NCI-H1417 treated with DMSO at 0.1 percent for 48 hours (cell line): ENCODE measurements around the gene ADAMTS20.
"Not testable (repeated sequence)": the region's sequence is repeated elsewhere in the genome, so short reads cannot be mapped to it uniquely, and the experiment has no call there.

Source experiments
- DNase-seq: peaks from one replicate; lab custom pipeline; 2025; lab: John Stamatoyannopoulos, UW

Gene ADAMTS20

GRCh38 chr12:43360001-43360400 lies 192.0 kb downstream of the ADAMTS20 start:
- DNase-seq: not testable (repeated sequence)

- no peak for DNase-seq
Observed at GRCh38 chr12:43357141-43357540, 194.9 kb downstream of the ADAMTS20 start.

GRCh38 chr12:43352001-43352400 lies 200.0 kb downstream of the ADAMTS20 start:
- no peak for DNase-seq

DNA sequence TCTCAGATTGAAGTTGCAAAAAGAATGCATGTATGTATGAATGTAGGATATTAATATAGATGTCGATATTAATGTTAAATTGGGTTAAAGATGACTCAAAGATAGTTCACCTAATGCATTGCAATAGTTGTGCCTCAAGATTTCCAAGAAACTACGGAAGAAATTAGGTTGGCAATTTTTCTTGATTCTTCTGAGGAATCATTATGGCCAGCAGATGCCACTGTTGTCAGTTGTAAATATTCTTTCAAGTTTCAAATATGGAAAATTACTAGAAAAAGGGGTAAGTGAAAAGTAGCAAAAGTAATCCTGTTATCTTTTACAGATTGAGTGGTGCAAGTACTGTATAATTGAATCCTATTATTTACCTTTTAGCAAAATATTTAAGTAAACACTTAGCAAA lies 202.1 kb downstream of the ADAMTS20 start:
- DNase-seq: no peak

DNA sequence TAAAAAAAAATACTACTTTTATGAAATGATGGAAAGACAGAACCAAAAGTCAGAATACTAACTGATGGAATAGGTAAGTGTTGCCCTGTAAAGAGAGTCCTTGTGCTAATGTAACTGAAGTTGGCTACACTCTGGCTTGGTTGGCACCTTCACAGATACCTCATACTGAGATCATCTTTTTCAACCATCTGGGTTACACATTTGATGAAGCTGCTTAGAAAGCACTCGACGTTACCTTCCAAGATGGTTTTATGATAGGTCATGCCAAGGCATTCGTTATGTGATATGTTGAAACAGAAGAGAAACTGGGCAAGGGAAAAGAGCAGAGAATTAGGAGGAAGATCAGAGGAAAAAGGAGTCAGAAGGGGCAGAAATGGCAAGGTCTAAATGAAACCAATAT lies 203.8 kb downstream of the ADAMTS20 start:
- DNase-seq: no peak

DNA sequence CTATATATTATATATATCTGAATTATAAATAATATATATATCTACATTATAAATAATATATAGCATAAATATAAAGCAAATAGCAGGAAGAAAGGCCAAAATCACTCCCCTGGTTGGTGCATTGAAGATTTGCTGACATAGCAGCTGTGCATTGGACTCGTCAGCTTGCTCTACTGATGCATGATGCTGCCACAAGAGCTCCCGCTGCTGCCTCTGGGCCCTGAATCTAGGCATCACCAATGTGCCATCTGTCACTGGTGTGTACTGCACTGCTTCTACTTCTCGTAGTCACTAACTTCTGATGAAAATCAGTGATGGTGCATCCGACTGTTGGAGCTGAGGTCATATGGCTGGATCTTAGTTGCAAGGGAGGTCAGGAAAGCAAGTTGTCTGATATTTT lies 205.0 kb downstream of the ADAMTS20 start:
- DNase-seq: no peak

DNA sequence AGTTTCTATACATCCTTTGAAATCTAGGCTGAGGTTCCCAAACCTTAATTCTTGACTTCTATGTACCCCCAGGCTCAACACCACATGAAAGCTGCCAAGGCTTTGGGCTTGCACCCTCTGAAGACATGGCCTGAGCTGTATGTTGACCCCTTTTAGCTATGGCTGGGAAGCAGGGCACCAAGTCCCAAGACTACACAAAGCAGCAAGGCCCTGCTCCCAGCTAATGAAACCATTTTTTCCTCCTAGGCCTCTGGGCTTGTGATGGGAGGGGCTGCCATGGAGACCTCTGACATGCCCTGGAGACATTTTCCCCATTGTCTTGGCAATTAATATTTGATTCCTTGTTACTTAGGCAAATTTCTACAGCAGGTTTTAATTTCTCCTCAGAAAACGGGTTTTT lies 207.0 kb downstream of the ADAMTS20 start:
- DNase-seq: no peak

- not testable (repeated sequence) for DNase-seq
Observed at GRCh38 chr12:43341785-43342313, 210.2 kb downstream of the ADAMTS20 start.

- peak; percentile 69 for DNase-seq
Observed at GRCh38 chr12:43338848-43339526, 213.0 kb downstream of the ADAMTS20 start.

DNA sequence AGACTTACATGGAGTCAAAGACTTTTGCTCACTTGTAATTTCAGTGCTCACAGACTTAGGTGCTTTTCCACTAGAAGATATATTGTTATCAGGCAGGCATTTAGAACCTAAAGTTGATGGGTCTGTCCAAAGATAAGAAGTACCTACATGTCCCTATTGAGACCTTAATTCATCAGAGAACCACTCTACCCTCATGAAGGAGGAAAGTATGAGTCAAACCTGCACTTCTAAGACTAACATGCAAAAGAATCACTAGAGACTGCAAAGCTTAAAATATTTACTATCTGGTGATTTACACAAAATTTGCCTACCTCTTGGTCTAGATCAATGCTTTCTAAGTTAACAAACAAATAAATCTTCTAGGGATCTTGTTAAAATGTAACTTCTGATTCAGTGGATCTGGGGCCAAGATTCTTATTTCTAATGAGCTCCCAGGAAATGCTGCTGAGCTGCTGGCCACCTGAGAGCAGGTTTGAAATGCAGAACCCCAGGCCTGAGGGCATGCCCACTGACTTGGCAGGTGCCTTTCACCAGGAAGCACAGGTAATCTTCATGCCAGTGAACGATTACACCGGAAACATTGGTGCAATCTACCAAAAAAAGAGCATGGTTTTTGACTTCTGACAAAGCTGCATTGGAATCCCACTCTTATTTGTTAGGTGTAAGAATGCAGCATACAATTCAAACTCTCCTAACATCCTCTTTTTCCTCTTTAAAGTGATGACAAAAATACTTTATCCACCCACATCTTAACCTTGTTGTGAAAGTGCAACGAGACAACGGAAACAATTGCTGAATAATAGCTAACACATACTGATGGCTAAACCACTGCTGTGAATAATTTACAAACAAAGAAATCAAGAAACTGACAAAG lies 214.2 kb downstream of the ADAMTS20 start:
- no peak for DNase-seq

- DNase-seq: no peak
Observed at GRCh38 chr12:43336962-43337555, 214.9 kb downstream of the ADAMTS20 start.

GRCh38 chr12:43333644-43334043 lies 218.4 kb downstream of the ADAMTS20 start:
- no peak for DNase-seq

- no peak for DNase-seq
Observed at GRCh38 chr12:43332977-43333640, 218.9 kb downstream of the ADAMTS20 start.

DNA sequence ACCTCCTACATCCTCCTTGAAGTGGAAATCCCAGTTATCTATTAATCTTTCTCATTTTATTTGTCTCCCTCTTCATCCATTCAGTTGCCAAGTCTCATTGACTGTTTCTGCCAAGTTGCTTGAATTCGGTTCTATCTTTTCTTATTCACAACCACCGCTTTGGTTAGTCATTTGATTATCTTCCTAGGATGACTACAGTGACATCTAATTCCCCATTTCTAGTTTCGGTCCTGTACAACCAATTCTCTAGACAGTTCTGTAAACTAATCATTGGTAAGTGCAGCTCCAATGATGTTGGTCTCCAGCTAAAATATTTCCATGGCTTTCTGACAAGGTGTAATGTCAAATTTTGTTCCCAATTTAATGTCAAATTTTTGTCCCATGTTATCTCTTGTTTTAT lies 220.1 kb downstream of the ADAMTS20 start:
- DNase-seq: no peak

GRCh38 chr12:43329375-43329774 lies 222.6 kb downstream of the ADAMTS20 start:
- no peak for DNase-seq

DNA sequence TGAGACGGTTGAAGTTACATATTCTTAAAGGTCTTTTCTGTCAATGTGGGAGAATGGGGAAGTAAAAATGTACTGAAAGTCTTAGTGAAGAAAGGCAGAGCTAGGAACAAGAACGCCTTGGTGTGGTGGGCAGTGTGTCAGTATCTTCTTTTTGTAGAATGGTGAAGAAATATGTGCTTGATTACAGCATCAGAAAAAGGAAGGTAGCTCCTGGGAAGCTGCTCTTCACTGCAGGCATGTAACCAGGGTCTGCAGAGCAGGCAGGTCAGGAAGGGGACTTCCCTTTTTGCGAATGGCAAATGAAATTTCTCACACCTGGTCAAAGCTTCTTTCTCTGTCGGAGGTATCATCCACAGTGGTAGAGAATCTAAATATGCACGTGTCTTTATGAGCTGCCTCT lies 226.2 kb downstream of the ADAMTS20 start:
- DNase-seq: no peak

DNA sequence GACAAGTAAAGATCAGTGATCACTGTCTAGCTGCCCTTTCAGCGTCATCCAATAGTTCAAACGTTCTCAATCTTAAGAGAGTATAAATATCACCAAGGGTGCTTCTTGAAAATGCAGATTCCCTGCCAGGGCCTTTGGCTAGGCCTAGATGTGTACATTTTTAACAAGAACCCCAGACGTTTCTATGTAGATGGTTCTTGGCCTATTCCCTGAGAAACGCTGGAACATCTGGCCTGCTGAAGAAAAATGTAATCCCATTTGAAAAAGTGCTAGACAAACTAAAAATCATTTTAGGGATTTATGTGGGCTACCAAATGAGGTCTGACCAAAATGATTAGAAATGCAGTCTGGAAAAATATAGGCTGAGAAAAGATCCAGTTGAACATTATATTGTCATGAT lies 231.7 kb downstream of the ADAMTS20 start:
- DNase-seq: no peak

- DNase-seq: no peak
Observed at GRCh38 chr12:43318021-43318420, 234.0 kb downstream of the ADAMTS20 start.

- DNase-seq: no peak
Observed at GRCh38 chr12:43317156-43317555, 234.8 kb downstream of the ADAMTS20 start.

GRCh38 chr12:43316520-43316919 lies 235.5 kb downstream of the ADAMTS20 start:
- DNase-seq: no peak

GRCh38 chr12:43315961-43316360 lies 236.0 kb downstream of the ADAMTS20 start:
- DNase-seq: no peak

DNA sequence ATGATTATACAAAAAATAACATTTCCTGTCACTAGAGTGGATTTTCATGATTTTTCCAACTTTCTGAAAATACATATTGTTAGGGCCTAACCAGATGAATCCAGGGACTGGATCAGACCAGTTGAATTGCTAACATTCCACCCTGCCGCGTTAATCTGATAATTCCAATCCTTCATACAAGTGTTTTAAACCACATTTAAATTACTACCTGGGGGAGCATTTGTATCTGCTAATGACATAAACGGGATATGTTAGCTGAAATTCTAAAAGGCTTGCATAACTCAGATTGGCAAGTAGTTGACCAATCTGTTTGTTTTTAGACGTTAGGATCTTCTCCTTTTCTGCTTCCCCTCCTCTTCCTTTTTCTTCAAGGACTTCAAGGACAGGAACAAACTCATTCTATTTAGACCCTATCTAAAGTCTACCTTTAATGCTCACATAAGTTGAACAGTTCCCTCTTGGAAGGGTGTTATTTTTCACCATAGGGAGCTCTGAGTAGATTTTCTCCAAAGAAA lies 239.0 kb downstream of the ADAMTS20 start:
- DNase-seq: no peak
